ENCODE measurements around the gene LIN52. TPM values are rescaled to one million over a fixed set of nuclear protein-coding genes. Genes with fewer than 3 reads are reported as not detected.
A peak's percentile ranks its signal among the peaks of the same experiment; 100 is the strongest.

Gene LIN52
- total RNA-seq, 1 experiment from 2014 or later: 21.3 TPM

- Histone ChIP-seq H3K9me3 (replicated peaks) (no peaks in the 10 kb centered on the region), H3K4me1 (peaks cover 16% of the 10 kb centered on the region), H3K27ac (no peak overlapping the region), H3K27me3 (no peaks in the 10 kb centered on the region), H3K36me3 (no peaks in the 10 kb centered on the region), H3K4me3 (no peak overlapping the region)
- no peak for DNase-seq
Measured at GRCh38 chr14:74219277-74220205, 134.8 kb downstream of the LIN52 start.

GRCh38 chr14:74220991-74221390 is 136.2 kb downstream of the LIN52 start:
- no peak overlapping the region for H3K27ac ChIP-seq
- H3K4me3 ChIP-seq: no peak overlapping the region
- H3K4me1 ChIP-seq: peaks cover 16% of the 10 kb centered on the region
- no peaks in the 10 kb centered on the region for H3K9me3 ChIP-seq (replicated peaks)
- H3K27me3 ChIP-seq: no peaks in the 10 kb centered on the region
- no peak for DNase-seq
- H3K36me3 ChIP-seq: no peaks in the 10 kb centered on the region

- Histone ChIP-seq H3K27ac (no peak overlapping the region), H3K27me3 (no peaks in the 10 kb centered on the region), H3K36me3 (no peaks in the 10 kb centered on the region), H3K4me3 (no peak overlapping the region), H3K9me3 (replicated peaks) (no peaks in the 10 kb centered on the region), H3K4me1 (peaks cover 16% of the 10 kb centered on the region)
- no peak for DNase-seq
Measured at GRCh38 chr14:74221741-74222140, 137.0 kb downstream of the LIN52 start.

DNA sequence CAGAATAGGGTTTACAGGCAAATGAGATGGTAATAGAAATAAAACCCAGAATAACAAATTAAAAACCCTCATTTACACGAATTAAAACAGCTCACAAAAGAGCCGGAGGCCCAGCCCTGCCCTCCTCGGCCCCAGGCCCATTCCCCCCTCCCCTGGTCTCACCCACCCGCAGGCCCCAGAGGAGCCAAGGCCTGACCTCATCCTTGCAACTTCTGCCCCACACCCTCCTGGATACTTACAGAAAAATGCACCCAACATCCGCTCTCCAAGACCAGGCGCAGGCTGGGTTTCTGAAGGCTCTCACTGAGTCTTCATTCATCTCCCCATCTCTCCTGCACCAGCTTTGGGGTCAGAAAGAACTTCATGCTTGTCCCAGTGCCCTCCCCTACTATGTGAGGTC is 138.3 kb downstream of the LIN52 start:
- no peaks in the 10 kb centered on the region for H3K27me3 ChIP-seq
- DNase-seq: peak; percentile 50 to 56
- H3K9me3 ChIP-seq (replicated peaks): no peaks in the 10 kb centered on the region

GRCh38 chr14:74231784-74232183 is 147.0 kb downstream of the LIN52 start:
- no peak overlapping the region for H3K4me3 ChIP-seq
- H3K27ac ChIP-seq: no peak overlapping the region
- H3K27me3 ChIP-seq: no peaks in the 10 kb centered on the region; the same call in 1 of the 2 replicates
- no peak for DNase-seq
- H3K4me1 ChIP-seq: no peaks in the 10 kb centered on the region
- no peaks in the 10 kb centered on the region for H3K36me3 ChIP-seq
- H3K9me3 ChIP-seq (replicated peaks): 0 out of 2 replicates have a peak, but pooled peaks cover 3% of the 10 kb centered on the region

More for the DNA sequence above, 138.3 kb downstream of the LIN52 start:
- H3K4me3 ChIP-seq: no peak overlapping the region; the same call in 1 of the 2 replicates
- H3K36me3 ChIP-seq: no peaks in the 10 kb centered on the region
- H3K4me1 ChIP-seq: peaks cover 15% of the 10 kb centered on the region
- H3K27ac ChIP-seq: peak overlapping the region; percentile 54; the same call in 1 of the 2 replicates

- no peak for DNase-seq
- no peaks in the 10 kb centered on the region for H3K36me3 ChIP-seq
- no peak overlapping the region for H3K4me3 ChIP-seq
- H3K27me3 ChIP-seq: no peaks in the 10 kb centered on the region; the same call in 1 of the 2 replicates
- H3K4me1 ChIP-seq: no peaks in the 10 kb centered on the region
- H3K9me3 ChIP-seq (replicated peaks): 0 out of 2 replicates have a peak, but pooled peaks cover 3% of the 10 kb centered on the region
- no peak overlapping the region for H3K27ac ChIP-seq
Measured at GRCh38 chr14:74235017-74235416, 150.3 kb downstream of the LIN52 start.

GRCh38 chr14:74237441-74237840 is 152.7 kb downstream of the LIN52 start:
- H3K36me3 ChIP-seq: no peaks in the 10 kb centered on the region
- no peak overlapping the region for H3K27ac ChIP-seq
- H3K27me3 ChIP-seq: no peaks in the 10 kb centered on the region
- no peak overlapping the region for H3K4me3 ChIP-seq
- no peak for DNase-seq
- no peaks in the 10 kb centered on the region for H3K4me1 ChIP-seq
- H3K9me3 ChIP-seq (replicated peaks): no peaks in the 10 kb centered on the region

- H3K4me3 ChIP-seq: no peak within 1 kb of the TSS
- DNase-seq: no peak
- no peaks in the 10 kb centered on the region for H3K9me3 ChIP-seq (replicated peaks)
- no peaks in the 10 kb centered on the region for H3K27me3 ChIP-seq
- no peak within 1 kb of the TSS for H3K27ac ChIP-seq
- H3K4me1 ChIP-seq: no peaks in the 10 kb centered on the region
- H3K36me3 ChIP-seq: no peaks in the 10 kb centered on the region
Measured at GRCh38 chr14:74238974-74239847, 154.5 kb downstream of the LIN52 start, which contains the start of gene VSX2. Gene VSX2, plus strand, starts transcription at chr14:74239449. Its CDS starts 113 bp downstream, at chr14:74239562.

GRCh38 chr14:74239848-74240793 is 155.4 kb downstream of the LIN52 start:
- Histone ChIP-seq H3K36me3 (no peaks in the 10 kb centered on the region), H3K9me3 (replicated peaks) (no peaks in the 10 kb centered on the region), H3K27ac (no peak overlapping the region), H3K4me1 (no peaks in the 10 kb centered on the region), H3K27me3 (no peaks in the 10 kb centered on the region), H3K4me3 (no peak overlapping the region)
- no peak for DNase-seq

- no peak for DNase-seq
- Histone ChIP-seq H3K9me3 (replicated peaks) (no peaks in the 10 kb centered on the region), H3K27ac (no peak overlapping the region), H3K36me3 (no peaks in the 10 kb centered on the region), H3K4me3 (no peak overlapping the region), H3K4me1 (no peaks in the 10 kb centered on the region), H3K27me3 (no peaks in the 10 kb centered on the region)
Measured at GRCh38 chr14:74240794-74241651, 156.3 kb downstream of the LIN52 start.

- Histone ChIP-seq H3K36me3 (no peaks in the 10 kb centered on the region), H3K9me3 (replicated peaks) (no peaks in the 10 kb centered on the region), H3K27me3 (no peaks in the 10 kb centered on the region), H3K27ac (no peak overlapping the region), H3K4me1 (no peaks in the 10 kb centered on the region), H3K4me3 (no peak overlapping the region)
- no peak for DNase-seq
Measured at GRCh38 chr14:74241652-74242017, 156.9 kb downstream of the LIN52 start.

GRCh38 chr14:74242021-74242779 is 157.4 kb downstream of the LIN52 start:
- DNase-seq: no peak
- H3K9me3 ChIP-seq (replicated peaks): no peaks in the 10 kb centered on the region
- no peaks in the 10 kb centered on the region for H3K27me3 ChIP-seq

GRCh38 chr14:74242780-74243042 is 158.0 kb downstream of the LIN52 start:
- H3K36me3 ChIP-seq: no peaks in the 10 kb centered on the region
- H3K9me3 ChIP-seq (replicated peaks): no peaks in the 10 kb centered on the region
- no peak overlapping the region for H3K27ac ChIP-seq
- H3K4me3 ChIP-seq: no peak overlapping the region
- DNase-seq: no peak
- no peaks in the 10 kb centered on the region for H3K27me3 ChIP-seq
- H3K4me1 ChIP-seq: no peaks in the 10 kb centered on the region

More at GRCh38 chr14:74242021-74242779, 157.4 kb downstream of the LIN52 start:
- H3K36me3 ChIP-seq: no peaks in the 10 kb centered on the region
- no peak overlapping the region for H3K4me3 ChIP-seq
- no peak overlapping the region for H3K27ac ChIP-seq
- H3K4me1 ChIP-seq: no peaks in the 10 kb centered on the region

Data from SJCRH30 (cell line).